Caco-2 (cell line): ENCODE measurements around the gene FAM120AOS. TPM values are rescaled to one million over a fixed set of nuclear protein-coding genes. Genes with fewer than 3 reads are reported as not detected.

ENCODE experiments used
- BruUV-seq: library from RNA; stranded (reverse); fragments of 400-500 nt; replicated peaks from 2 replicates; lab custom pipeline; 2021; lab: Mats Ljungman, UMichigan
- CTCF ChIA-PET: fragments of 300-600 bp; sonication (Branson Sonifier 250); formaldehyde crosslinking; loops from one replicate; lab custom pipeline; 2022; ENCODE audit warnings: antibody characterized with exemption; lab: Charles Lee
- POLR2A ChIA-PET: fragments of 300-600 bp; sonication (Branson Sonifier 250); formaldehyde crosslinking; loops from one replicate; lab custom pipeline; 2022; ENCODE audit warnings: antibody characterized with exemption; lab: Charles Lee
- DNase-seq, 2 experiments: peaks; one replicate each; pipeline versions ENCODE4 v3.0.0 to v3.0.0-alpha.2; 2020 to 2022
- H3K27me3 ChIP-seq: replicated peaks from 2 replicates; pipeline ENCODE4 v1.6.0; 2011; ENCODE audit warnings: low read length; ENCODE audit not compliant: control insufficient read depth, insufficient read depth
- H3K36me3 ChIP-seq: 2 replicates; pipeline ENCODE4 v1.5.1; 2011; ENCODE audit warnings: low read length; ENCODE audit not compliant: control insufficient read depth, insufficient read depth
- H3K4me1 ChIP-seq: fragments of 250-450 bp; sonication (Bioruptor Pico); 2 replicates; pipeline ENCODE4 v1.5.1; 2020; ENCODE audit warnings: mild to moderate bottlenecking
- H3K4me3 ChIP-seq: 2 replicates; pipeline ENCODE4 v1.5.1; 2011; ENCODE audit warnings: low read depth, mild to moderate bottlenecking, control low read depth, low read length
- H3K9me3 ChIP-seq: fragments of 250-450 bp; sonication (Bioruptor Pico); 2 replicates; pipeline ENCODE4 v1.5.1; 2020; ENCODE audit warnings: mild to moderate bottlenecking, moderate library complexity
- H3K27ac Mint-ChIP-seq: one replicate; pipeline ENCODE4 v1.8.0; 2022; ENCODE audit warnings: mixed read lengths; ENCODE audit not compliant: unreplicated experiment
- H3K27me3 Mint-ChIP-seq: one replicate; pipeline ENCODE4 v1.8.0; 2022; ENCODE audit warnings: mixed read lengths; ENCODE audit not compliant: insufficient read depth, unreplicated experiment
- H3K36me3 Mint-ChIP-seq: one replicate; pipeline ENCODE4 v1.8.0; 2022; ENCODE audit warnings: mild to moderate bottlenecking, mixed read lengths; ENCODE audit not compliant: insufficient read depth, unreplicated experiment
- H3K4me1 Mint-ChIP-seq: one replicate; pipeline ENCODE4 v1.8.0; 2022; ENCODE audit warnings: low read depth, mixed read lengths; ENCODE audit not compliant: unreplicated experiment
- H3K4me3 Mint-ChIP-seq: one replicate; pipeline ENCODE4 v1.8.0; 2022; ENCODE audit warnings: mild to moderate bottlenecking, moderate library complexity, mixed read lengths; ENCODE audit not compliant: unreplicated experiment
- H3K9me3 Mint-ChIP-seq: one replicate; pipeline ENCODE4 v1.8.0; 2022; ENCODE audit warnings: mixed read lengths; ENCODE audit not compliant: unreplicated experiment
- intact Hi-C: fragments of 100-400 bp; cut with micrococcal nuclease; formaldehyde crosslinking; loops from one replicate; pipeline ENCODE4 v1.10.0; 2022; ENCODE audit not compliant: unreplicated experiment
- total RNA-seq: library from RNA; stranded (reverse); gene quantifications from 2 replicates; pipeline ENCODE4 v1.2.3, GENCODE V29; 2022
- TF ChIP-seq, protein P1 (sequence below), 2 experiments: fragments of 200-600 bp in 1 of 2; IDR thresholded peaks; 1 replicate in 1 of 2; 2 replicates in 1 of 2; pipeline versions ENCODE4 v1.5.1 to v1.8.0; 2011 to 2022; ENCODE audit warnings: antibody characterized with exemption in 1 of 2, control low read depth in 1 of 2, inconsistent platforms in 1 of 2, low read depth in 1 of 2, low read length in 1 of 2, mild to moderate bottlenecking in 1 of 2, moderate library complexity in 1 of 2; ENCODE audit not compliant: insufficient read depth in 1 of 2, severe bottlenecking in 1 of 2, unreplicated experiment in 1 of 2

FAM120AOS gene
- total RNA-seq, 1 experiment from 2014 or later = 36.0 TPM

DNA sequence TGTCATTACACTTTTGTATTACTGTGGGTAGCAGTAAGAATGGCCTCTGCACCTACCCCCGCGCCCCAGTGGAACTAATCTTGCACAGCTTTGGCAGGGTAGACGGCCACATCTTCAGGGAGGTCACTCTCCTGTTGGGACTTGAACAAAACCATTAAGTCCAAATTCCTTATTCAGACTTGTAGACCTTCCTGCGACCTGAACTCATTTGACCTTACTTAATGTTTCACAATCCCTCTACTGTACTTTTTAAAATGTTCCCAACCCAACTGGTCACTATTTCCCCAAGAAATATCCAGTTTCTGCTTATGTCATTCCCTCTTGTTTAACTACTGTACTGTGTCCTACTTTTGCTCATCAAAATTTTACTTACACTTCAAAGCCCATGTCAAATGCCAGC, 5.3 kb upstream of the FAM120AOS start:
- H3K9me3 ChIP-seq = no peaks in the 10 kb centered on the region
- BruUV-seq = no TSS peak
- H3K36me3 ChIP-seq = no peaks in the 10 kb centered on the region
- Mint-ChIP-seq H3K27me3 (no peaks in the 10 kb centered on the region), H3K4me3 (no peak overlapping the region), H3K4me1 (peaks cover 14% of the 10 kb centered on the region), H3K36me3 (no peaks in the 10 kb centered on the region), H3K27ac (no peak overlapping the region), H3K9me3 (no peaks in the 10 kb centered on the region)
- TF ChIP-seq, protein P1, sequence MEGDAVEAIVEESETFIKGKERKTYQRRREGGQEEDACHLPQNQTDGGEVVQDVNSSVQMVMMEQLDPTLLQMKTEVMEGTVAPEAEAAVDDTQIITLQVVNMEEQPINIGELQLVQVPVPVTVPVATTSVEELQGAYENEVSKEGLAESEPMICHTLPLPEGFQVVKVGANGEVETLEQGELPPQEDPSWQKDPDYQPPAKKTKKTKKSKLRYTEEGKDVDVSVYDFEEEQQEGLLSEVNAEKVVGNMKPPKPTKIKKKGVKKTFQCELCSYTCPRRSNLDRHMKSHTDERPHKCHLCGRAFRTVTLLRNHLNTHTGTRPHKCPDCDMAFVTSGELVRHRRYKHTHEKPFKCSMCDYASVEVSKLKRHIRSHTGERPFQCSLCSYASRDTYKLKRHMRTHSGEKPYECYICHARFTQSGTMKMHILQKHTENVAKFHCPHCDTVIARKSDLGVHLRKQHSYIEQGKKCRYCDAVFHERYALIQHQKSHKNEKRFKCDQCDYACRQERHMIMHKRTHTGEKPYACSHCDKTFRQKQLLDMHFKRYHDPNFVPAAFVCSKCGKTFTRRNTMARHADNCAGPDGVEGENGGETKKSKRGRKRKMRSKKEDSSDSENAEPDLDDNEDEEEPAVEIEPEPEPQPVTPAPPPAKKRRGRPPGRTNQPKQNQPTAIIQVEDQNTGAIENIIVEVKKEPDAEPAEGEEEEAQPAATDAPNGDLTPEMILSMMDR (IDR thresholded peaks at IDR 0.05; ENCODE audit: insufficient read depth in 1 of 2, low read depth in 1 of 2, low read length in 1 of 2, severe bottlenecking in 1 of 2, unreplicated experiment in 1 of 2) = no peak
- 0 out of 2 replicates have a peak, but pooled peaks cover 11% of the 10 kb centered on the region for H3K4me1 ChIP-seq
- no peaks in the 10 kb centered on the region for H3K27me3 ChIP-seq
- ChIA-PET CTCF (no interaction called here), POLR2A (no interaction called here)
- no peak overlapping the region for H3K4me3 ChIP-seq
- intact Hi-C loops = no loop called here
- DNase-seq = no peak

DNA sequence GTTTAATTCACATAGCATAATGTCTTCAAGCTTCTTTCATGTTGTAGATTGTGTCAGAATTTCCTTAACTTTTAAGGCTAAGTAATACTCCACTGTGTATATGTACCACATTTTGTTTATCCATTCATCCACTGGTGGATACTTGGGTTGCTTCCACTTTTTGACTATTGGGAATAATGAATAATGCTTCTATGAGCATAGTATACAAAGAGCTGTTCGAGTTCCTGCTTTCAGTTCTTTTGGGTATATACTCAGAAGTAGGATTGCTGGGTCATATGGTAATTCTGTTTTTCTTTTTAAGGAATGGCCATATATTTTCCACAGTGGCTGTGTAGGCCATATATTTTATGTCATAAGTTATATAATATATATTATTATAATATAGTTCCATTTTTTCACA, 3.6 kb upstream of the FAM120AOS start:
- peaks cover 10% of the 10 kb centered on the region for H3K36me3 Mint-ChIP-seq
- H3K4me1 Mint-ChIP-seq = peaks cover 14% of the 10 kb centered on the region
- 0 out of 2 replicates have a peak, but pooled peaks cover 11% of the 10 kb centered on the region for H3K4me1 ChIP-seq
- CTCF ChIA-PET = no interaction called here
- no peaks in the 10 kb centered on the region for H3K36me3 ChIP-seq
- H3K9me3 Mint-ChIP-seq = no peaks in the 10 kb centered on the region
- H3K27ac Mint-ChIP-seq = no peak overlapping the region
- no peak overlapping the region for H3K4me3 ChIP-seq
- no peak overlapping the region for H3K4me3 Mint-ChIP-seq
- H3K9me3 ChIP-seq = no peaks in the 10 kb centered on the region
- intact Hi-C loops = no loop called here
- TF ChIP-seq, protein P1 (IDR thresholded peaks at IDR 0.05; ENCODE audit: insufficient read depth in 1 of 2, low read depth in 1 of 2, low read length in 1 of 2, severe bottlenecking in 1 of 2, unreplicated experiment in 1 of 2) = no peak
- H3K27me3 Mint-ChIP-seq = no peaks in the 10 kb centered on the region
- no TSS peak for BruUV-seq
- no peaks in the 10 kb centered on the region for H3K27me3 ChIP-seq
- no peak for DNase-seq
- POLR2A ChIA-PET = no interaction called here

DNA sequence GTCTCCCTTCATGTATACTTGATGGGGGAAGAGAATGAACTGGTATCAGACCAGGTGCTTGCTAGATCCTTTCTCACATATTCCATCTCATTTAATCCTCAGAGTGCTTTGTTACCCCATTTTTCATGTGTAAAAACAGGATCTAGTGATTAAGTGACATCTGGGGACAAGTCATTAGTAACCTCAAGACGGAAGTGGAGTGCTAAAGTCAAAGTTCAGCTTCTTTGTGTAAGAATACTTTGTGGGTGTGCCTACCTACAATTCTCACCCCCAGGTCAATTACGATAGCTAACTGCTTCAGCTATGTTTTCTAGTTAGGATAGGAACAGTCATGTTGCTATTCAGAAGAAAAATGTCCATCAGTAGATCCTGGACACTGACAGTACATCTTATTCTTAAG, 3.1 kb upstream of the FAM120AOS start:
- H3K4me3 Mint-ChIP-seq = no peak overlapping the region
- POLR2A ChIA-PET = no interaction called here
- intact Hi-C loops = no loop called here
- peaks cover 10% of the 10 kb centered on the region for H3K36me3 Mint-ChIP-seq
- no peaks in the 10 kb centered on the region for H3K36me3 ChIP-seq
- no peak overlapping the region for H3K27ac Mint-ChIP-seq
- peaks cover 14% of the 10 kb centered on the region for H3K4me1 Mint-ChIP-seq
- DNase-seq = no peak
- H3K27me3 ChIP-seq = no peaks in the 10 kb centered on the region
- TF ChIP-seq, protein P1 (IDR thresholded peaks at IDR 0.05; ENCODE audit: insufficient read depth in 1 of 2, low read depth in 1 of 2, low read length in 1 of 2, severe bottlenecking in 1 of 2, unreplicated experiment in 1 of 2) = no peak
- no peaks in the 10 kb centered on the region for H3K27me3 Mint-ChIP-seq
- H3K9me3 ChIP-seq = no peaks in the 10 kb centered on the region
- BruUV-seq = no TSS peak
- H3K4me3 ChIP-seq = no peak overlapping the region
- 0 out of 2 replicates have a peak, but pooled peaks cover 11% of the 10 kb centered on the region for H3K4me1 ChIP-seq
- no peaks in the 10 kb centered on the region for H3K9me3 Mint-ChIP-seq
- CTCF ChIA-PET = no interaction called here
